Measurements from ENCODE around the gene FBXL15. TPM values are rescaled to one million over a fixed set of nuclear protein-coding genes. Genes with fewer than 3 reads are reported as not detected.

Gene FBXL15
- total and polyA plus RNA-seq, 7 donors: 7.9 to 14.8 (median 10.8) TPM

DNA sequence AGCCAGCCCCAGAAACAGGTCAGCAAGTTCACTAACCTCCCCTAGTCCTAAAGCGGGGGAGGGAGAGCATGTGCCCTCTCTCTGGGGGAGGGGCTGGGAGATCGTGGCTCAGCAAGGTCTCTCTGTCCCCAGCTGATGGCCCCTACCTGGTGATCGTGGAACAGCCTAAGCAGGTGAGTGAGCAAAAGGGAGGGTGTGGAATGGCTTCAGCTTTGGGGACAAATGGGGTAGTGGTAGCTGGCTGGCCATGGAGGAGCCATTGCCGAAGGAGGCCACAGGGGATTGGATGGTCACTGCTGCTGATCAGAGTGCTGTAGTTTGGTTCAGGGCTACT is 24.4 kb upstream of the FBXL15 start:
- TF ChIP-seq, protein P1, sequence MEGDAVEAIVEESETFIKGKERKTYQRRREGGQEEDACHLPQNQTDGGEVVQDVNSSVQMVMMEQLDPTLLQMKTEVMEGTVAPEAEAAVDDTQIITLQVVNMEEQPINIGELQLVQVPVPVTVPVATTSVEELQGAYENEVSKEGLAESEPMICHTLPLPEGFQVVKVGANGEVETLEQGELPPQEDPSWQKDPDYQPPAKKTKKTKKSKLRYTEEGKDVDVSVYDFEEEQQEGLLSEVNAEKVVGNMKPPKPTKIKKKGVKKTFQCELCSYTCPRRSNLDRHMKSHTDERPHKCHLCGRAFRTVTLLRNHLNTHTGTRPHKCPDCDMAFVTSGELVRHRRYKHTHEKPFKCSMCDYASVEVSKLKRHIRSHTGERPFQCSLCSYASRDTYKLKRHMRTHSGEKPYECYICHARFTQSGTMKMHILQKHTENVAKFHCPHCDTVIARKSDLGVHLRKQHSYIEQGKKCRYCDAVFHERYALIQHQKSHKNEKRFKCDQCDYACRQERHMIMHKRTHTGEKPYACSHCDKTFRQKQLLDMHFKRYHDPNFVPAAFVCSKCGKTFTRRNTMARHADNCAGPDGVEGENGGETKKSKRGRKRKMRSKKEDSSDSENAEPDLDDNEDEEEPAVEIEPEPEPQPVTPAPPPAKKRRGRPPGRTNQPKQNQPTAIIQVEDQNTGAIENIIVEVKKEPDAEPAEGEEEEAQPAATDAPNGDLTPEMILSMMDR (IDR thresholded peaks at IDR 0.05): no peak
- ATAC-seq: no peak
- intact Hi-C loops (cut with DNase I): loop anchor here in 1 of 2 donors (5.0 to 10.0 kb wide), 2 partner anchors 189 to 229 kb away; no protein-coding TSS in a partner anchor
- peaks cover 0 to 40% of the 10 kb centered on the region in 2 donors for H3K36me3 ChIP-seq (ENCODE audit: insufficient read depth in 1 of 2, low read depth in 1 of 2)
- 46 to 58% (median 56%) methylated on average over 4 of the region's 4 CpGs for WGBS, 3 donors
- no peaks in the 10 kb centered on the region for H3K27me3 ChIP-seq (ENCODE audit: insufficient read depth in 3 of 3, low read length in 2 of 3)
- no peaks in the 10 kb centered on the region for H3K9me3 ChIP-seq
- H3K27ac ChIP-seq: peak overlapping the region; percentile 97
- DNase-seq: no peak
- H3K4me1 ChIP-seq: peaks cover 26% of the 10 kb centered on the region
- H3K4me3 ChIP-seq: peak overlapping the region; percentile 75

DNA sequence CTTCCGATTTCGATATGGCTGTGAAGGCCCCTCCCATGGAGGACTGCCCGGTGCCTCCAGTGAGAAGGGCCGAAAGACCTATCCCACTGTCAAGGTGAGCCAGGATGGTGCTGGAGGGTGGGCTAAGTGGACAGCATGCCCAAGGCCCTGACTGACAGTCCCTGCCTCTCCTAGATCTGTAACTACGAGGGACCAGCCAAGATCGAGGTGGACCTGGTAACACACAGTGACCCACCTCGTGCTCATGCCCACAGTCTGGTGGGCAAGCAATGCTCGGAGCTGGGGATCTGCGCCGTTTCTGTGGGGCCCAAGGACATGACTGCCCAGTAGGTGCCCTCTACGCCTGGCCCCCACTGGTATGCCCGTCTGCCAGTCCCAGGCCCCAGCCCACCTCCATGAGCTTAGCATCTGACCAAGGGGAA is 23.9 kb upstream of the FBXL15 start:
- WGBS, 3 donors: 85 to 92% (median 91%) methylated on average over 12 of the region's 12 CpGs
- no peaks in the 10 kb centered on the region for H3K9me3 ChIP-seq
- peak overlapping the region; percentile 75 for H3K4me3 ChIP-seq
- peaks cover 26% of the 10 kb centered on the region for H3K4me1 ChIP-seq
- DNase-seq (no peak), ATAC-seq (no peak)
- peak overlapping the region; percentile 97 for H3K27ac ChIP-seq
- intact Hi-C loops (cut with DNase I): loop anchor here in 1 of 2 donors (5.0 to 10.0 kb wide), 2 partner anchors 188 to 229 kb away; no protein-coding TSS in a partner anchor
- TF ChIP-seq, protein P1 (IDR thresholded peaks at IDR 0.05): no peak
- no peaks in the 10 kb centered on the region for H3K27me3 ChIP-seq (ENCODE audit: insufficient read depth in 3 of 3, low read length in 2 of 3)
- peaks cover 0 to 45% of the 10 kb centered on the region in 2 donors for H3K36me3 ChIP-seq (ENCODE audit: insufficient read depth in 1 of 2, low read depth in 1 of 2)

DNA sequence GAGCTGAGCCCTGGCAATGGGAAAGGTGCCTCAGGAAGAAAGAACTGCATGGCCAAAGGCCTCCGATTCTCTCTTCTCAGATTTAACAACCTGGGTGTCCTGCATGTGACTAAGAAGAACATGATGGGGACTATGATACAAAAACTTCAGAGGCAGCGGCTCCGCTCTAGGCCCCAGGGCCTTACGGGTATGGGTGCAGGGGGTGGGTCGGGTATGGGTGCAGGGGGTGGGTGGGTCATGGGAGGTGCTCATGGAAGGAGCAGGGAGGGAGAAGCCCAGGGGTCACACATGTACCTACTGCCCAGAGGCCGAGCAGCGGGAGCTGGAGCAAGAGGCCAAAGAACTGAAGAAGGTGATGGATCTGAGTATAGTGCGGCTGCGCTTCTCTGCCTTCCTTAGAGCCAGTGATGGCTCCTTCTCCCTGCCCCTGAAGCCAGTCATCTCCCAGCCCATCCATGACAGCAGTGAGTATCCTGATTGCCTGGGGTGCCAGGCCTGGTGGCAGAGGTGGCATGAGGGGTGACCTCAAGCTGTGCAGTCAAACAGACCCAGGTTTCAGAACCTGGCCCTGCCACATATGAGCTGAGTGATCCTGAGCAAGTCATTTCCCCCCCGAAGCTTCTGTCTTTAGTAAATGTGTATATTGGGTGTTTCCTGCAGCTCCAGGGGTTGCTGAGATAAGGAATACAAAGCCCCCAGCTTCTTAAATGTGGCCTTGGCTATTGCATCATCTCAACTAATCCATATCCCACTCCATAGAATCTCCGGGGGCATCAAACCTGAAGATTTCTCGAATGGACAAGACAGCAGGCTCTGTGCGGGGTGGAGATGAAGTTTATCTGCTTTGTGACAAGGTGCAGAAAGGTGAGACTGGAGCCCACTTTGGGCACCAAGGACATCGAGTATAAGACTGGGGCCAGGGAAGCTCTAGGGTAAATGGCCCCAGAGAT is 23.1 kb upstream of the FBXL15 start:
- intact Hi-C loops (cut with DNase I): loop anchor here in 1 of 2 donors (5.0 to 10.0 kb wide), 2 partner anchors 187 to 230 kb away; no protein-coding TSS in a partner anchor
- peaks cover 26% of the 10 kb centered on the region for H3K4me1 ChIP-seq
- 93 to 94% (median 93%) methylated on average over 14 of the region's 14 CpGs for WGBS, 3 donors
- H3K4me3 ChIP-seq: peak overlapping the region; percentile 75
- TF ChIP-seq, protein P1 (IDR thresholded peaks at IDR 0.05): no peak
- H3K27ac ChIP-seq: peak overlapping the region; percentile 97
- H3K27me3 ChIP-seq (ENCODE audit: insufficient read depth in 3 of 3, low read length in 2 of 3): no peaks in the 10 kb centered on the region
- H3K9me3 ChIP-seq: no peaks in the 10 kb centered on the region
- H3K36me3 ChIP-seq (ENCODE audit: insufficient read depth in 1 of 2, low read depth in 1 of 2): peaks cover 0 to 52% of the 10 kb centered on the region in 2 donors
- ATAC-seq: no peak
- no peak for DNase-seq

DNA sequence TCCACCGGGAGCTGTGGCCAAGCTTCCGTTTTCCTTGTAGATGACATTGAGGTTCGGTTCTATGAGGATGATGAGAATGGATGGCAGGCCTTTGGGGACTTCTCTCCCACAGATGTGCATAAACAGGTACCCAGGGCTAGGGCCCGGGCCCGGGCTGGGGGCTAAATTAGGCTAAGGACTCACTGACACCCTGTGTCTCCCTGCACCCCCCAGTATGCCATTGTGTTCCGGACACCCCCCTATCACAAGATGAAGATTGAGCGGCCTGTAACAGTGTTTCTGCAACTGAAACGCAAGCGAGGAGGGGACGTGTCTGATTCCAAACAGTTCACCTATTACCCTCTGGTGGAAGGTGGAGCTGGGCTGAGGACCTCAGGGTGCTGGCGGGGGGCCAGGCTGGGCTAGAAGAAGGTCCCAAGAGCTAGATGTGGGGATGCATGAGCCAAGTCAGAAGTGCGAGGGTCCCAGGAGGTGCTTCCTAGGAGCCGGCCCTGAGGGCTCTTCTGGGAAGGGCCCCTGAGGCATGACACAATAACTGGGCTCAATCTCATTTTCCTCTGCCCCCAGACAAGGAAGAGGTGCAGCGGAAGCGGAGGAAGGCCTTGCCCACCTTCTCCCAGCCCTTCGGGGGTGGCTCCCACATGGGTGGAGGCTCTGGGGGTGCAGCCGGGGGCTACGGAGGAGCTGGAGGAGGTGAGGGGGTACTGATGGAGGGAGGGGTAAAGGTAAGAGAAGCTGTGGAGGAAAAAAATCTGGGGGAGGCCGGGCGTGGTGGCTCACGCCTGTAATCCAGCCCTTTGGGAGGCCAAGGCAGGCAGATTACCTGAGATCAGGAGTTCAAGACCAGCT is 22.2 kb upstream of the FBXL15 start:
- H3K36me3 ChIP-seq (ENCODE audit: insufficient read depth in 1 of 2, low read depth in 1 of 2): peaks cover 0 to 59% of the 10 kb centered on the region in 2 donors
- no peak for ATAC-seq
- DNase-seq: no peak
- TF ChIP-seq, protein P1 (IDR thresholded peaks at IDR 0.05): no peak
- no peaks in the 10 kb centered on the region for H3K27me3 ChIP-seq (ENCODE audit: insufficient read depth in 3 of 3, low read length in 2 of 3)
- no peaks in the 10 kb centered on the region for H3K9me3 ChIP-seq
- 84 to 90% (median 88%) methylated on average over 21 of the region's 21 CpGs for WGBS, 3 donors
- peak overlapping the region; percentile 86 for H3K27ac ChIP-seq
- H3K4me3 ChIP-seq: peak overlapping the region; percentile 76
- peaks cover 22% of the 10 kb centered on the region for H3K4me1 ChIP-seq
- intact Hi-C loops (cut with DNase I): loop anchor here in 1 of 2 donors (5.0 to 10.0 kb wide), 2 partner anchors 186 to 231 kb away; no protein-coding TSS in a partner anchor
